Ovary (tissue), 9 donors: ENCODE measurements around the gene TRIP13. TPM values are rescaled to one million over a fixed set of nuclear protein-coding genes. Genes with fewer than 3 reads are reported as not detected.

Experiments
- DNase-seq, 5 donors: peaks; one replicate each; pipeline ENCODE4 v3.0.0-alpha.2; 2019 to 2020
- H3K27ac ChIP-seq, 2 donors: fragments of 200-600 bp; one replicate each; pipeline versions ENCODE4 v1.5.1 to v1.8.0; 2019 to 2022
- H3K27me3 ChIP-seq: fragments of 200-600 bp; one replicate; pipeline ENCODE4 v1.8.0; 2022
- H3K36me3 ChIP-seq: fragments of 200-600 bp; sonication (generic); one replicate; pipeline ENCODE4 v1.5.1; 2019
- H3K4me1 ChIP-seq: one replicate; pipeline ENCODE4 v1.8.1; 2013; ENCODE audit warnings: mild to moderate bottlenecking, moderate library complexity; ENCODE audit not compliant: insufficient read depth
- H3K4me3 ChIP-seq: fragments of 200-600 bp; sonication (generic); one replicate; pipeline ENCODE4 v1.5.1; 2017
- H3K9me3 ChIP-seq, 2 donors: fragments of 200-600 bp in 1 of 2; sonication (generic) in 1 of 2; one replicate each; pipeline versions ENCODE4 v1.5.1 to v1.8.1; 2013 to 2019; ENCODE audit warnings: mild to moderate bottlenecking in 1 of 2, moderate library complexity in 1 of 2
- CTCF ChIP-seq, 3 donors: fragments of 450-650 bp in 2 of 3; fragments of 200-600 bp in 1 of 3; IDR thresholded peaks; one replicate each; pipeline versions ENCODE4 v1.5.1 to v1.8.0; 2016 to 2022; ENCODE audit warnings: antibody characterized with exemption in 3 of 3, mild to moderate bottlenecking in 1 of 3
- EP300 ChIP-seq: sonication (generic); formaldehyde crosslinking; IDR thresholded peaks from one replicate; pipeline ENCODE4 v1.6.1; 2017; ENCODE audit warnings: antibody characterized with exemption
- POLR2A ChIP-seq: fragments of 450-650 bp; IDR thresholded peaks from one replicate; pipeline ENCODE4 v1.6.1; 2017; ENCODE audit warnings: antibody characterized with exemption, mild to moderate bottlenecking, moderate library complexity
- WGBS, 3 donors: extraction: QIAGEN DNeasy Blood & Tissue Kit in 1 of 3; methylation state at CpG; one replicate each; pipeline versions ENCODE4 v1.1.5 to v1.1.7; 2013 to 2017; 5-methylcytosine and 5-hydroxymethylcytosine counted together
- intact Hi-C, 4 donors: fragments of 100-400 bp; cut with DNase I; formaldehyde crosslinking; loops; one replicate each; pipeline versions ENCODE4 v1.11.0 to v1.15.1; 2022 to 2023
- polyA plus RNA-seq, 2 donors: library from polyadenylated mRNA; stranded (reverse); fragments of 200-250 nt in 1 of 2; fragments of 350-450 nt in 1 of 2; fragmentation: Illumina TruSeq in 1 of 2; extraction: RNeasy Lipid Tissue Mini Kit (QIAGEN cat#74804) in 1 of 2; gene quantifications; one replicate each; pipeline ENCODE4 v1.2.3, GENCODE V29; 2013 to 2014
- total RNA-seq, 7 donors: library from RNA; depleted of rRNA in 2 of 7; stranded (reverse); fragments of >200 nt in 2 of 7; fragmentation: NEBNext Ultra II Directional in 3 of 7; extraction: Animal tissue kit (Norgen Biotek cat#: 25700) in 3 of 7; gene quantifications; one replicate each; pipeline versions ENCODE4 v1.1.0 to v1.2.4, GENCODE V29; 2016 to 2023
- donor health status: DM: no; HTN: no; CAD: no; lungs with moderate emphysema.
- donor health status: DM: no; HTN: no; CAD: no.
- donor health status: Bipolar disorder and iron deficiency.
- donor health status: DM: yes; HTN: yes; CAD: no.
- donor health status: DM: no; HTN: no; CAD: no.
- donor health status: DM: yes; HTN: yes; CAD: no.

TRIP13 gene
- total and polyA plus RNA-seq, 9 donors, result 1.3 to 3.9 (median 2.0) TPM

- Histone ChIP-seq H3K27me3 (no peaks in the 10 kb centered on the region), H3K4me1 (no peaks in the 10 kb centered on the region), H3K9me3 (no peaks in the 10 kb centered on the region), H3K4me3 (no peak overlapping the region), H3K36me3 (no peaks in the 10 kb centered on the region), H3K27ac (no peak overlapping the region)
- 85 to 91% (median 86%) methylated on average over 15 to 16 of the region's 16 CpGs for WGBS, 3 donors
- TF ChIP-seq CTCF (IDR thresholded peaks at IDR 0.05) (no peak), EP300 (no peak), POLR2A (no peak)
- DNase-seq, result peak in 1 of 5 donors; percentile 8
- intact Hi-C loops, result no loop called here
These were observed 8.1 kb upstream of the TRIP13 start for GRCh38 chr5:884345-885126.

DNA sequence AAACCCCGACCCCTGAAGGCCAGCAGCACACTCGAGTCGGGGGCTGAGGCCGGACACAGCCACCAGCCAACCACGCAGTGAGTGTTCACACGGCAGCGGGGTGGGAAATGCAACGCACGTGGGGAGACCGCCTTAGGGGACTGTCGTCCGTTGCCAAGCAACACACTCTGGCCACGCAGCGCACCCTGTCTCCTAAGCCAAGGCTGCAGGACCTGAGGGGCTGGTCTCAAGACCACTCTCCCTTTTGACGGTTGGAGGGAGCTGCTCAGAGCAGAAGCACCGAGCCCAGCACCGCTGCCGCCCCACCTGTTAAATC, 7.6 kb upstream of the TRIP13 start:
- WGBS, 3 donors, result 82 to 87% (median 84%) methylated on average over 18 of the region's 18 CpGs
- no peak overlapping the region for H3K27ac ChIP-seq
- intact Hi-C loops, result no loop called here
- H3K9me3 ChIP-seq, result no peaks in the 10 kb centered on the region
- H3K4me3 ChIP-seq, result no peak overlapping the region
- DNase-seq, result no peak
- TF ChIP-seq CTCF (IDR thresholded peaks at IDR 0.05) (no peak), EP300 (no peak), POLR2A (no peak)
- no peaks in the 10 kb centered on the region for H3K36me3 ChIP-seq
- H3K27me3 ChIP-seq, result no peaks in the 10 kb centered on the region
- no peaks in the 10 kb centered on the region for H3K4me1 ChIP-seq

DNA sequence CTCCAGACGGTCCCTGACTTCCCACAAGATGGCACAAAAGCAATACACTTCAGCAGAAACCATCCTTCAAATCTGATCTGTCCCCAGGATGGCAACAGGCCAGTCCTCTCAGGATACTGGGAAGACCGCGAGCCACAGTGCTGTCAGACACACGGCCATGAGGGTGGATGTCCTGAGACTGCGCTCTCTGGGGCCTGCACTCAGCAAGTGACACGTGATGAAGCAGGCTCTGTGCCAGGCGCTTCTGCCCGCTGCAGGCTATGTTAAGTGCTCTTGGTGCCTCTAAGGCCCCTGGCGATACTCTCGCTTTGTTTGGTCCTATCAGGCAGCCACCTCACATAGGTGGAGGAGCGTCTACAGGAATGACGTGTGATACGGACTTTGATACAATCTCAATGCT, 7.2 kb upstream of the TRIP13 start:
- Histone ChIP-seq H3K9me3 (no peaks in the 10 kb centered on the region), H3K27me3 (no peaks in the 10 kb centered on the region), H3K27ac (no peak overlapping the region), H3K36me3 (no peaks in the 10 kb centered on the region), H3K4me1 (no peaks in the 10 kb centered on the region), H3K4me3 (no peak overlapping the region)
- no peak for DNase-seq
- TF ChIP-seq POLR2A (no peak), EP300 (no peak), CTCF (IDR thresholded peaks at IDR 0.05) (no peak)
- intact Hi-C loops, result no loop called here
- 87 to 90% (median 88%) methylated on average over 9 to 13 of the region's 13 CpGs for WGBS, 3 donors

GRCh38 chr5:886036-886435, 6.6 kb upstream of the TRIP13 start:
- no peak overlapping the region for H3K4me3 ChIP-seq
- no peaks in the 10 kb centered on the region for H3K9me3 ChIP-seq
- no peaks in the 10 kb centered on the region for H3K36me3 ChIP-seq
- H3K27ac ChIP-seq, result no peak overlapping the region
- TF ChIP-seq EP300 (no peak), CTCF (IDR thresholded peaks at IDR 0.05) (no peak), POLR2A (no peak)
- peak in 1 of 5 donors; percentile 10 for DNase-seq
- WGBS, 3 donors, result 83 to 92% (median 89%) methylated on average over 13 of the region's 13 CpGs
- H3K27me3 ChIP-seq, result no peaks in the 10 kb centered on the region
- H3K4me1 ChIP-seq, result no peaks in the 10 kb centered on the region
- intact Hi-C loops, result no loop called here
